OCI-LY3 (cell line): ENCODE data around the gene PPP1R12B.

Experiments
- H2AFZ ChIP-seq: fragments of 200-600, 300-600 bp; shearing (Covaris generic); 2 replicates; pipeline ENCODE4 v1.6.0; 2014; ENCODE audit warnings: antibody characterized with exemption, low read depth, low read length
- H3K27ac ChIP-seq: fragments of 200-600, 300-600 bp; sonication (generic); 2 replicates; pipeline ENCODE4 v1.5.1; 2014; ENCODE audit warnings: mild to moderate bottlenecking, low read length, moderate library complexity, mixed read lengths
- H3K27me3 ChIP-seq: fragments of 200-600, 300-600 bp; sonication (generic); 2 replicates; pipeline ENCODE4 v1.6.1; 2014; ENCODE audit warnings: low read depth, low read length, mixed read lengths
- H3K36me3 ChIP-seq: fragments of 200-600, 300-600 bp; sonication (generic); replicated peaks from 2 replicates; pipeline ENCODE3; 2014; ENCODE audit warnings: low read depth, low read length, mixed read lengths
- H3K4me1 ChIP-seq: fragments of 300-600, 200-600 bp; sonication (generic); 2 replicates; pipeline ENCODE4 v1.6.1; 2014; ENCODE audit warnings: low read length, mixed read lengths
- H3K4me2 ChIP-seq: fragments of 200-600, 300-600 bp; sonication (generic); 2 replicates; pipeline ENCODE4 v1.6.1; 2014; ENCODE audit warnings: low read length, mixed read lengths
- H3K4me3 ChIP-seq: fragments of 300-600, 200-600 bp; sonication (generic); 2 replicates; pipeline ENCODE4 v1.5.1; 2014; ENCODE audit warnings: antibody characterized with exemption, mild to moderate bottlenecking, low read length, moderate library complexity
- H3K79me2 ChIP-seq: fragments of 300-600, 200-600 bp; shearing (Covaris generic); 2 replicates; pipeline ENCODE4 v1.6.1; 2014; ENCODE audit warnings: mild to moderate bottlenecking, low read length, mixed read lengths
- H3K9ac ChIP-seq: fragments of 300-600, 200-600 bp; shearing (Covaris generic); 2 replicates; pipeline ENCODE4 v1.6.0; 2014; ENCODE audit warnings: mild to moderate bottlenecking, low read length, moderate library complexity
- H3K9me3 ChIP-seq: fragments of 200-600, 300-600 bp; shearing (Covaris generic); 2 replicates; pipeline ENCODE4 v1.6.1; 2014; ENCODE audit warnings: low read length, mixed read lengths; ENCODE audit not compliant: insufficient read depth
- H4K20me1 ChIP-seq: fragments of 200-600, 300-600 bp; sonication (generic); 2 replicates; pipeline ENCODE4 v1.6.1; 2016; ENCODE audit warnings: low read length, mixed read lengths; ENCODE audit not compliant: insufficient read depth
- CTCF ChIP-seq: fragments of 200-600, 300-600 bp; sonication (generic); IDR thresholded peaks from 2 replicates; pipeline ENCODE4 v1.5.1; 2014; ENCODE audit warnings: antibody characterized with exemption, low read length, low read depth
- EZH2phosphoT487 ChIP-seq: fragments of 200-600 bp; shearing (Covaris generic); IDR thresholded peaks from 2 replicates; pipeline ENCODE4 v1.6.1; 2018; ENCODE audit warnings: antibody characterized with exemption, mixed run types, low read depth

The PPP1R12B gene

GRCh38 chr1:202317941-202318925 is 30.3 kb upstream of the PPP1R12B start:
- H2AFZ ChIP-seq: no peak overlapping the region
- H3K79me2 ChIP-seq: no peaks in the 10 kb centered on the region
- H3K9ac ChIP-seq: no peak overlapping the region
- no peaks in the 10 kb centered on the region for H3K4me1 ChIP-seq
- no peaks in the 10 kb centered on the region for H4K20me1 ChIP-seq
- H3K27ac ChIP-seq: no peak overlapping the region
- H3K36me3 ChIP-seq: no peaks in the 10 kb centered on the region
- H3K9me3 ChIP-seq: no peaks in the 10 kb centered on the region
- H3K4me3 ChIP-seq: no peak overlapping the region
- TF ChIP-seq CTCF (no peak), EZH2phosphoT487 (no peak)
- H3K4me2 ChIP-seq: no peak overlapping the region
- peaks cover 9% of the 10 kb centered on the region for H3K27me3 ChIP-seq

GRCh38 chr1:202319381-202320080 is 29.0 kb upstream of the PPP1R12B start:
- Histone ChIP-seq H4K20me1 (no peaks in the 10 kb centered on the region), H3K27me3 (peaks cover 6% of the 10 kb centered on the region; the same call in 1 of the 2 replicates), H3K9ac (no peak overlapping the region), H3K79me2 (no peaks in the 10 kb centered on the region), H3K4me3 (no peak overlapping the region), H3K4me1 (no peaks in the 10 kb centered on the region), H3K9me3 (no peaks in the 10 kb centered on the region), H3K4me2 (no peak overlapping the region), H3K27ac (no peak overlapping the region), H3K36me3 (no peaks in the 10 kb centered on the region), H2AFZ (no peak overlapping the region)
- TF ChIP-seq CTCF (no peak), EZH2phosphoT487 (no peak)

- Histone ChIP-seq H3K4me2 (no peak overlapping the region), H3K36me3 (no peaks in the 10 kb centered on the region), H3K27ac (no peak overlapping the region), H3K27me3 (0 out of 2 replicates have a peak, but pooled peaks cover 6% of the 10 kb centered on the region), H2AFZ (no peak overlapping the region), H3K9me3 (no peaks in the 10 kb centered on the region), H3K4me1 (no peaks in the 10 kb centered on the region), H3K4me3 (no peak overlapping the region), H4K20me1 (no peaks in the 10 kb centered on the region), H3K79me2 (no peaks in the 10 kb centered on the region), H3K9ac (no peak overlapping the region)
- no peak for TF ChIP-seq EZH2phosphoT487
- TF ChIP-seq CTCF: no peak
Measured at GRCh38 chr1:202320081-202320405, 28.5 kb upstream of the PPP1R12B start.

GRCh38 chr1:202323731-202324130 is 24.8 kb upstream of the PPP1R12B start:
- Histone ChIP-seq H3K79me2 (no peaks in the 10 kb centered on the region), H3K4me2 (no peak overlapping the region), H3K27me3 (no peaks in the 10 kb centered on the region), H3K36me3 (peaks cover 3% of the 10 kb centered on the region), H4K20me1 (no peaks in the 10 kb centered on the region), H3K4me3 (no peak overlapping the region), H3K9ac (no peak overlapping the region), H2AFZ (no peak overlapping the region), H3K27ac (no peak overlapping the region), H3K4me1 (no peaks in the 10 kb centered on the region), H3K9me3 (no peaks in the 10 kb centered on the region)
- TF ChIP-seq EZH2phosphoT487: no peak
- no peak for TF ChIP-seq CTCF
